GM12865 (cell line): ENCODE results near the gene MYH3.
A peak's percentile ranks its signal among the peaks of the same experiment; 100 is the strongest.

ENCODE experiments used
- DNase-seq: peaks from one replicate; pipeline ENCODE4 v3.0.0; 2010; ENCODE audit warnings: low read depth
- H3K4me3 ChIP-seq: 2 replicates; pipeline ENCODE4 v1.5.1; 2011; ENCODE audit warnings: mild to moderate bottlenecking, low read depth, low read length, control low read depth
- TF ChIP-seq, protein P1 (sequence below): IDR thresholded peaks from 2 replicates; pipeline ENCODE4 v1.5.1; 2011; ENCODE audit warnings: low read length, control low read depth, low read depth, inconsistent platforms; ENCODE audit not compliant: insufficient read depth; ENCODE audit errors: missing control alignments

MYH3 gene

DNA sequence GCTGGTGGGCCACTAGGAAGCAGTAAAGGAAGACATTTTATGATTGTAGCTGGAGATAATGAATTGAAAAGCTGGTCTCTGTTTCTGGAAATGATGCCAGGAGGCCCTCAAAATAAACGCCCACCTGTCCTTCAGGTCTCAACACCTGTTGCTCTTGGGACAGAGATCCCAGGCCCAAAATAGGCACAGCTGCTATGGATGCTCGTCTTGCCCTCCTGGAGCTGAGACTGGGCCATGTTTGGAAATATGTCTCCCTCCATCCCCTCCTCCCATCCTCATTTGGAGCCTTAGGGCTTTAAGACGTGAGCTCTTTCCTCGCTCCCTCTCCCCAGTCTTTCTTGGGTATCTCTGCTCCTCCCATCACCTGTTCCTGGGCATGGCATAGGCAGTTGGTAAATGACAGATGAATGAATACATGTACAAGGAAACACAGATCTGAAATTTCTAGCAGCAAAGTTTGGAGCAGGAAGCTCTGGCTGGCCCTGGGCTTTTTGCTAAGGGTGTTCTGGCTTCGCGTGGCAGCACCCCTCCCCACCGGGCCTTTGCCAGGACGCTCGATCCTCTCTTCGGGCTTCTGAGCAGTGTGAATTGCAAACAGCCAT, 33.3 kb downstream of the MYH3 start:
- no peak overlapping the region for H3K4me3 ChIP-seq
- DNase-seq: no peak
- TF ChIP-seq, protein P1, sequence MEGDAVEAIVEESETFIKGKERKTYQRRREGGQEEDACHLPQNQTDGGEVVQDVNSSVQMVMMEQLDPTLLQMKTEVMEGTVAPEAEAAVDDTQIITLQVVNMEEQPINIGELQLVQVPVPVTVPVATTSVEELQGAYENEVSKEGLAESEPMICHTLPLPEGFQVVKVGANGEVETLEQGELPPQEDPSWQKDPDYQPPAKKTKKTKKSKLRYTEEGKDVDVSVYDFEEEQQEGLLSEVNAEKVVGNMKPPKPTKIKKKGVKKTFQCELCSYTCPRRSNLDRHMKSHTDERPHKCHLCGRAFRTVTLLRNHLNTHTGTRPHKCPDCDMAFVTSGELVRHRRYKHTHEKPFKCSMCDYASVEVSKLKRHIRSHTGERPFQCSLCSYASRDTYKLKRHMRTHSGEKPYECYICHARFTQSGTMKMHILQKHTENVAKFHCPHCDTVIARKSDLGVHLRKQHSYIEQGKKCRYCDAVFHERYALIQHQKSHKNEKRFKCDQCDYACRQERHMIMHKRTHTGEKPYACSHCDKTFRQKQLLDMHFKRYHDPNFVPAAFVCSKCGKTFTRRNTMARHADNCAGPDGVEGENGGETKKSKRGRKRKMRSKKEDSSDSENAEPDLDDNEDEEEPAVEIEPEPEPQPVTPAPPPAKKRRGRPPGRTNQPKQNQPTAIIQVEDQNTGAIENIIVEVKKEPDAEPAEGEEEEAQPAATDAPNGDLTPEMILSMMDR: no peak

DNA sequence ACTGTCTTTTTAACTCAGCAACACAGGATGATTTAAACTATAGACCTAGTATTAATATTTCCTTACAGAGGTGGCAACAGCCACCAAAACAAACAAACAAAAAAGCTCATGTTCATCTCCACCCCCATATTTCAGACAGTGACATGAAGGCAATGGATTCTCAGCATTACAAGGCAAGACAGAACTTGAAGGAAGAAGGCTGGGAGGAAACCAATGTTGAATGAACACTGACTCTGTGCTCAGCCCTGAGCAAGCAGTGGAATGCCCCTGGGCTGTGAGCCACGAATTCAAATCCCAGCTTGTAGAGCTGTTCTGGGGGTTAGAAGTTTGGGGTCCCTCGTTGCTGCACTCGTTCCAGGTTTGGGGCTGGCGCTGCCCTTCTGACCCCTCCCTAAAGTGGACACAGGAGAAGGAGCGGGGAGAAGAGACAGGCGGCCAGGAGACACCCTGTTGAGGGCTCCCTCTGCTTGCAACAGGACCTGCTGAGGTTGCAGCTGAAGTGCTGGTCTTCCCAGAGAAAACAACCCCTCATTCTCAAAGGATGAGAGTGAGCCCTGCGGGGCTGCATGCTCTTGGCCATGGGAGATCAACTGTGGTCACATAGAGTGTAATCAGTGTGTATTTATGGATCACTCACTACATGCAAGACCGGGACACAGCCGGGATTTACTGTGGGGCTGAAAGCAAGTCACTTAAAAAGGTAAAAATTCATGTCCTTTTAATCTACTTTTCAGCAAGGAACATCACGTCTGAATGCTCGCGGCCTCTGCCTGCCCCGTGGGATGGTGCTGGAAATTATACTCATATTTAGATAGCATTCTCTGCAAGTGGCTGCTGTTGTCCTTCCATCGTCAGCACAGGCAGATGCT, 34.3 kb downstream of the MYH3 start:
- TF ChIP-seq, protein P1: no peak
- DNase-seq: no peak
- H3K4me3 ChIP-seq: no peak overlapping the region

DNA sequence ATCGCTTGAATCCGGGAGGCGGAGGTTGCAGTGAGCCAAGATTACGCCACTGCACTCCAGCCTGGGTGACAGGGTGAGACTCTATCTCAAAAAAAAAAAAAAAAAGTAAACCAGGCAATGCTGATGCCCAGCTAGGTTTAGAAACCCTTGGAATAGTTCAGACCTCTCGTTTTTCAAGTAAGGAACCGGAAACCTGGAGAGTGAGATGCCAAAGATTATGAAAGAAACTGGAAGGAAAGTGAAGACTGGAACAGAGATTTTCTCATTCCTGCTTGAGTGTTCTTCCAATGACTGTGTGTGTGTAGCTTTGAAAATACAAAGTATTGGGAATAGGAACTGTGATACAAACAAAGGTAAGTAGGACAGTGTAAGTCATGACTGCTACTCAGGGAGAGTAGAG, 35.7 kb downstream of the MYH3 start:
- H3K4me3 ChIP-seq: no peak overlapping the region
- TF ChIP-seq, protein P1: no peak
- DNase-seq: no peak

DNA sequence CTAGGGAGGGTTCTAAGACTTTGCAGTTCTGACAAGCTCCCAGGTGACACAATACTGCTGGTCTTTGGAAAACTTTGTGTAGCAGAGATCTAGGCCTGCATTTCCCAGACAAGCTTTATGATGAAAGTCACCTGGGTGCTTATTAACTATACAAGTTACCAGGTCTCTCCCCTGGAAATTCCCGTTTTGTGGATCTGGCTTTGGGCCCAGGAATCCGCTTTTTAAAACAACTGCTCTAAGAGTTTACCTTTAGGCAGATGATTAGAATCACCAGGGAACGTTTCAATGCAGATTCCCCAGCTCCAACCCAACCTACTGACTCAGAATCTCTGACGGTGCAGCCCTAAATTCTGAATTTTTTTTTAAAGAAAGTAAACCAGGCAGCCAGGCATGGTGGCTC, 36.3 kb downstream of the MYH3 start:
- TF ChIP-seq, protein P1: no peak
- DNase-seq: no peak
- H3K4me3 ChIP-seq: no peak overlapping the region

DNA sequence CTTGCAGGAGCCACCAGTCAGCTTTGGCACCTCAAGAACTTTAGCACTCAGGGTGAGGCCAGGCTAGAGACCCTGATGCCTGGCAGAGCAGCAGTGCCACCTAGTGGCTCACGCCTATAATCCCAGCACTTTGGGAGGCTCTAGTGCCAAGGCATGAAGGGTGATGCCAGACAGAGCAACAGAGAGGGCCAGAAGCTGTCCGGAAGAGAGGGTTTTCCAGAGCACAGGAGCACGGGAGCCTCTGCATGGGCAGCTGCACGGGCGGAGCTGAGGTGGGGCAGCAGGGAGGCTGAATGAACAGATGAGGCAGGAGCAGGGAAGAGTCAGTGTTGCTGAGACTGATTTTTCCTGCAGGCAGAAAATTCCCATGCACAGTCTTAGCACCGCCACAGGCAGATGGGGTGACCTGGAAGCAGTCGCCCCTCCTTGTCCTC, 38.9 kb downstream of the MYH3 start:
- peak; percentile 80 for DNase-seq
- TF ChIP-seq, protein P1: peak; percentile 95
- H3K4me3 ChIP-seq: no peak overlapping the region

DNA sequence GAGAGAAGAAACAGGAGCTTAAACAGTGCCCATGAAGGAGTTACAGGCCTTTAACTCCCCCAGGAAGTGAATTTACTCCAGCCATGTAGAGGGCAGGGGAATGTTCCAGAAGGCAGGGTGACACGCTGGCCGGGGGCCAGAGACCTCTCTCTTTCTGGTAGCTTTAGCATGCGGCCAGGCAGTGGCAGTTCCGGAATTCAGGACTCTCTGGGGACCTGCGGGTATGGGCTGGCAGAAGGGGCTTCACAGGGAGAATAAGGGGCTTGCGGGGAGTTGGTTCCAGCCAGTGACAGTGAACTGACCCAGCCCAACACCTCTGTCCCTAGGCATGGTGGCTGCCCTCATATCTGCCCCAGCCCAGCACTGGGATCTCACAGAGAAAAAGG, 40.0 kb downstream of the MYH3 start:
- DNase-seq: no peak
- H3K4me3 ChIP-seq: no peak overlapping the region
- TF ChIP-seq, protein P1: no peak

DNA sequence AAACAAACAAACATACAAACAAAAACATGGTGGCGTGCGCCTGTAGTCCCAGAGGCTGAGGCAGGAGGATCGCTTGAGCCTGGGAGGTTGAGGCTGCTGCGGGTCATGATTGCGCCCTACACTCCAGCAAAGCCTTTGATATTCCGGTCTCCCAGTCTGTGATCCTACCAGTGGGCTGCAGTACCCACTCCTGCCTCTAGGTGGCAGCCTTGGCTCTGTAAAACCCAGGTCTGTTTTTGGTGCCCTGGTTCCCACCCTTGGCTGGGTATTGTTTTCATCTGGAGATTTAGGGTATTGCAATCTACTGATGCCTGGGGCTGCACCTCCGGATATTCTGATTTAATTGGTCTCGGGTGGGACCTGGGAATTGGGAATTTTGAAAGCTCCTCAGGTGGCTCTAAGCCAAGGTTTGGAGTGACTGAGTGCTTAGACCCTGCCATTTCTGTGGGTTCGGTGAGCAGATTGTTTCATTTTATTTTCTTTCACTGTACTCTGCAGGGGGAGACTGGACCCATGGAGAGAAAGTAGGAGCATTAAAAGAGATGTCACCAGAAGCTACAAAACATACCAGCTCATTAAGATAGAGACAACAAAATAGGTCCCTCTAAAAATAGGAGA, 40.5 kb downstream of the MYH3 start:
- peak; percentile 74 for DNase-seq
- TF ChIP-seq, protein P1: peak; percentile 98
- no peak overlapping the region for H3K4me3 ChIP-seq
